UCSD-AML1 (cell line): ENCODE results near the gene PGAP3.

ENCODE experiments used
- DNase-seq: peaks from one replicate; lab custom pipeline; 2025; ENCODE audit not compliant: unreplicated experiment; lab: John Stamatoyannopoulos, UW

Gene PGAP3

GRCh38 chr17:39660397-39661385 lies 27.2 kb downstream of the PGAP3 start:
- no peak for DNase-seq

- DNase-seq, result no peak
Measured at GRCh38 chr17:39660011-39660360, 27.9 kb downstream of the PGAP3 start.

- no peak for DNase-seq
Measured at GRCh38 chr17:39659279-39660010, 28.4 kb downstream of the PGAP3 start.

GRCh38 chr17:39658760-39659159 lies 29.1 kb downstream of the PGAP3 start:
- no peak for DNase-seq

- no peak for DNase-seq
Measured at GRCh38 chr17:39658346-39658745, 29.5 kb downstream of the PGAP3 start.

- no peak for DNase-seq
Measured at GRCh38 chr17:39655105-39655504, 32.8 kb downstream of the PGAP3 start.

GRCh38 chr17:39653662-39654331 lies 34.1 kb downstream of the PGAP3 start:
- DNase-seq, result peak; percentile 72

GRCh38 chr17:39653316-39653661 lies 34.6 kb downstream of the PGAP3 start:
- DNase-seq, result no peak

GRCh38 chr17:39652587-39653315 lies 35.1 kb downstream of the PGAP3 start:
- no peak for DNase-seq

- no peak for DNase-seq
Measured at GRCh38 chr17:39651923-39652586, 35.8 kb downstream of the PGAP3 start.

- DNase-seq, result no peak
Measured at GRCh38 chr17:39650121-39650579, 37.7 kb downstream of the PGAP3 start.

- no peak for DNase-seq
Measured at GRCh38 chr17:39648616-39649366, 39.1 kb downstream of the PGAP3 start.

GRCh38 chr17:39647256-39647655 lies 40.6 kb downstream of the PGAP3 start:
- no peak for DNase-seq

GRCh38 chr17:39643271-39643670 lies 44.6 kb downstream of the PGAP3 start:
- DNase-seq, result no peak

GRCh38 chr17:39642291-39643074 lies 45.4 kb downstream of the PGAP3 start:
- no peak for DNase-seq

GRCh38 chr17:39641883-39642282 lies 46.0 kb downstream of the PGAP3 start:
- no peak for DNase-seq

GRCh38 chr17:39641097-39641496 lies 46.8 kb downstream of the PGAP3 start:
- DNase-seq, result no peak

- peak; percentile 41 for DNase-seq
Measured at GRCh38 chr17:39640591-39641031, 47.2 kb downstream of the PGAP3 start.
